ENCODE data around the gene RYR2. TPM values are rescaled to one million over a fixed set of nuclear protein-coding genes. Genes with fewer than 3 reads are reported as not detected.
A peak's percentile ranks its signal among the peaks of the same experiment; 100 is the strongest.

The RYR2 gene
- total RNA-seq, 3 donors from 2014 or later = 0.35 to 5.9 (median 0.94) TPM

- no peak for TF ChIP-seq CTCF (IDR thresholded peaks at IDR 0.05)
- Histone ChIP-seq H3K36me3 (ENCODE audit: low read depth) (no peaks in the 10 kb centered on the region), H3K9me3 (no peaks in the 10 kb centered on the region), H3K4me1 (ENCODE audit: low read depth) (no peaks in the 10 kb centered on the region), H3K4me3 (no peak overlapping the region)
- intact Hi-C loops (cut with DNase I, micrococcal nuclease) = no loop called here
- DNase-seq (no peak), ATAC-seq (no peak)
These were observed 514.9 kb downstream of the RYR2 start for GRCh38 chr1:237556911-237557310.

- no peaks in the 10 kb centered on the region for H3K36me3 ChIP-seq (ENCODE audit: low read depth)
- H3K9me3 ChIP-seq = no peaks in the 10 kb centered on the region
- H3K4me3 ChIP-seq = no peak overlapping the region
- intact Hi-C loops (cut with DNase I, micrococcal nuclease) = no loop called here
- H3K4me1 ChIP-seq (ENCODE audit: low read depth) = no peaks in the 10 kb centered on the region
- ATAC-seq (peak; percentile 53), DNase-seq (peak in 1 of 3 donors; percentile 11)
- TF ChIP-seq CTCF (IDR thresholded peaks at IDR 0.05) = peak; percentile 11
These were observed 520.3 kb downstream of the RYR2 start for GRCh38 chr1:237562242-237562823.

GRCh38 chr1:237565236-237565635 lies 523.3 kb downstream of the RYR2 start:
- intact Hi-C loops (cut with DNase I, micrococcal nuclease) = no loop called here
- DNase-seq = no peak
- no peak for ATAC-seq
- no peaks in the 10 kb centered on the region for H3K36me3 ChIP-seq (ENCODE audit: low read depth)
- H3K4me3 ChIP-seq = no peak overlapping the region
- H3K4me1 ChIP-seq (ENCODE audit: low read depth) = no peaks in the 10 kb centered on the region
- no peaks in the 10 kb centered on the region for H3K9me3 ChIP-seq
- TF ChIP-seq CTCF (IDR thresholded peaks at IDR 0.05) = no peak

DNA sequence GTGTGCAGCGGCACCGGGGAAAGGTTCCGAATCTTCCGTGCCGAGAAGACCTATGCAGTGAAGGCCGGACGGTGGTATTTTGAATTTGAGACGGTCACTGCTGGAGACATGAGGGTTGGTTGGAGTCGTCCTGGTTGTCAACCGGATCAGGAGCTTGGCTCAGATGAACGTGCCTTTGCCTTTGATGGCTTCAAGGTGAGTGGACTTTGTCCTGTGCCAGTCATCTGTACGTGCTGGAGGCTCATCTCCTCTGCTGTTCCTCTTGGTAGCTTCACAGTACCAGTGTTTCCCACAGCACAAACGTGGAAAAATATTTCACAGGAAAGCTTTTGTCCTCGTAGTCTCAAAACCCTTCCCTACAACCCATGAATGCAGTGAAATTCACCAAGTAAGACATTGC lies 524.6 kb downstream of the RYR2 start:
- intact Hi-C loops (cut with DNase I, micrococcal nuclease) = no loop called here
- Histone ChIP-seq H3K4me3 (no peak overlapping the region), H3K36me3 (ENCODE audit: low read depth) (no peaks in the 10 kb centered on the region), H3K4me1 (ENCODE audit: low read depth) (no peaks in the 10 kb centered on the region), H3K9me3 (no peaks in the 10 kb centered on the region)
- ATAC-seq (no peak), DNase-seq (no peak)
- no peak for TF ChIP-seq CTCF (IDR thresholded peaks at IDR 0.05)

DNA sequence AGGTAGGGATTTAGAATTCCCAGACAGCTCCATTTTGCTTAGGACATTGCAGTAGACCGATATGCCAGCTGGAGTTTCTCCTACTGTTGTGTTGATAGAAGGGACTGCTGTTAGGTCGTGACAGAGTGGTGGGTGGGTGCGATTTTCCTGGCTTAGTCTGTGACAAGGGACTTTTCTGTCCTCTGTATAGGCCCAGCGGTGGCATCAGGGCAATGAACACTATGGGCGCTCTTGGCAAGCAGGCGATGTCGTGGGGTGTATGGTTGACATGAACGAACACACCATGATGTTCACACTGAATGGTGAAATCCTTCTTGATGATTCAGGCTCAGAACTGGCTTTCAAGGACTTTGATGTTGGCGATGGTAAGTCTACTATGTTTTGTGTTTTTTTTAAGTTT lies 527.0 kb downstream of the RYR2 start:
- no peak overlapping the region for H3K4me3 ChIP-seq
- no peak for ATAC-seq
- intact Hi-C loops (cut with DNase I, micrococcal nuclease) = no loop called here

More for the DNA sequence above, 527.0 kb downstream of the RYR2 start:
- Histone ChIP-seq H3K9me3 (no peaks in the 10 kb centered on the region), H3K4me1 (ENCODE audit: low read depth) (no peaks in the 10 kb centered on the region), H3K36me3 (ENCODE audit: low read depth) (no peaks in the 10 kb centered on the region)
- no peak for DNase-seq
- no peak for TF ChIP-seq CTCF (IDR thresholded peaks at IDR 0.05)
